ENCODE measurements around the gene CD4.

Gene CD4

DNA sequence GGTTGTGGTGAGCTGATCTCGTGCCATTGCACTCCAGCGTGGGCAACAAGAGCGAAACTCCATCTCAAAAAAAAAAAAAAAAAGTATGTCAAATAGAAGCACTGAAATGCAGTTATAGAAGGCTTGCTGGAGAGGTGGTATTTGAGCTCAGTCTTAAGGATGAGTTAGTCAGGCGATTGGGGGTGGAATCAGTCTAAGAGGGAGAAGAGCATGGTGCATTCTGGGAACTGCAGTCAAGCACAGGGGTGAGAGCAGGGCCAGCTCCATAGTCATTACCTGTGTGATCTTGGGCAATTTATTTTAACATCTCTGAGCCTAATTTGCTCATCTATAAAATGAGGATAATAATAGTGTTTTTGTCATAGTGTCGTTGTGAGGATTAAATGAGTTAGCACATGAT, 45.5 kb downstream of the CD4 start:
- H3K36me3 ChIP-seq = no peaks in the 10 kb centered on the region
- H3K27me3 ChIP-seq = peaks cover 12% of the 10 kb centered on the region
- H3K4me3 ChIP-seq (ENCODE audit: low read depth in 1 of 2, low read length in 1 of 2) = no peak overlapping the region
- H3K27ac ChIP-seq = no peak overlapping the region
- TF ChIP-seq, protein P1, sequence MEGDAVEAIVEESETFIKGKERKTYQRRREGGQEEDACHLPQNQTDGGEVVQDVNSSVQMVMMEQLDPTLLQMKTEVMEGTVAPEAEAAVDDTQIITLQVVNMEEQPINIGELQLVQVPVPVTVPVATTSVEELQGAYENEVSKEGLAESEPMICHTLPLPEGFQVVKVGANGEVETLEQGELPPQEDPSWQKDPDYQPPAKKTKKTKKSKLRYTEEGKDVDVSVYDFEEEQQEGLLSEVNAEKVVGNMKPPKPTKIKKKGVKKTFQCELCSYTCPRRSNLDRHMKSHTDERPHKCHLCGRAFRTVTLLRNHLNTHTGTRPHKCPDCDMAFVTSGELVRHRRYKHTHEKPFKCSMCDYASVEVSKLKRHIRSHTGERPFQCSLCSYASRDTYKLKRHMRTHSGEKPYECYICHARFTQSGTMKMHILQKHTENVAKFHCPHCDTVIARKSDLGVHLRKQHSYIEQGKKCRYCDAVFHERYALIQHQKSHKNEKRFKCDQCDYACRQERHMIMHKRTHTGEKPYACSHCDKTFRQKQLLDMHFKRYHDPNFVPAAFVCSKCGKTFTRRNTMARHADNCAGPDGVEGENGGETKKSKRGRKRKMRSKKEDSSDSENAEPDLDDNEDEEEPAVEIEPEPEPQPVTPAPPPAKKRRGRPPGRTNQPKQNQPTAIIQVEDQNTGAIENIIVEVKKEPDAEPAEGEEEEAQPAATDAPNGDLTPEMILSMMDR (IDR thresholded peaks at IDR 0.05) = no peak
- no peaks in the 10 kb centered on the region for H3K9me3 ChIP-seq
- H3K4me1 ChIP-seq (ENCODE audit: control insufficient read depth in 1 of 2, insufficient read depth in 1 of 2, low read depth in 1 of 2, low read length in 1 of 2) = peaks cover 3 to 4% of the 10 kb centered on the region in 2 experiments

DNA sequence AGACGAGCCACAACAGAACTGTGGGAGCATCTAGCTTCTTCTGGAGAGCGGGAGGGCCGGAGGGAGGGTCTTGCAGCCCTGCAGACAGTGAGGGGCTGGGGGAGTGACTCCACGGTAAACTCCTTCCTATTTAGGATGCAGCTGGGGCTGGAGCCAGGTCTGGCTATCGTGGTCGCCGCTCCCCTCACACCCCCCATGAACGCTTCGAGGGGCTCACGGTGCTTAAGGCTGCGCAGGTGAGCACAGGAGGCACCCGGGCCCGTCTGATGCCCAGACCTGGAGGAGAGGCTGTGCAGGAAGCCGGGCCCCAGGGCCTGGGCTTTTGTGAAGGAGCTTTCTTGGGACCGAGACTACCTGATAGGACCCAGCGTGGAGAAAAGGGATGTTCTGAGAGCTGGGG, 47.5 kb downstream of the CD4 start:
- Histone ChIP-seq H3K9me3 (no peaks in the 10 kb centered on the region), H3K4me1 (ENCODE audit: control insufficient read depth in 1 of 2, insufficient read depth in 1 of 2, low read depth in 1 of 2, low read length in 1 of 2) (peaks cover 16 to 18% of the 10 kb centered on the region in 2 experiments), H3K27ac (no peak overlapping the region), H3K27me3 (no peaks in the 10 kb centered on the region), H3K36me3 (no peaks in the 10 kb centered on the region), H3K4me3 (ENCODE audit: low read depth in 1 of 2, low read length in 1 of 2) (no peak overlapping the region)
- TF ChIP-seq, protein P1 (IDR thresholded peaks at IDR 0.05) = no peak

- Histone ChIP-seq H3K4me1 (ENCODE audit: control insufficient read depth in 1 of 2, insufficient read depth in 1 of 2, low read depth in 1 of 2, low read length in 1 of 2) (peaks cover 16 to 18% of the 10 kb centered on the region in 2 experiments), H3K27me3 (no peaks in the 10 kb centered on the region), H3K9me3 (no peaks in the 10 kb centered on the region), H3K27ac (no peak overlapping the region), H3K36me3 (no peaks in the 10 kb centered on the region), H3K4me3 (ENCODE audit: low read depth in 1 of 2, low read length in 1 of 2) (no peak overlapping the region)
- TF ChIP-seq, protein P1 (IDR thresholded peaks at IDR 0.05) = no peak
Observed at GRCh38 chr12:6837370-6838060, 48.2 kb downstream of the CD4 start.

DNA sequence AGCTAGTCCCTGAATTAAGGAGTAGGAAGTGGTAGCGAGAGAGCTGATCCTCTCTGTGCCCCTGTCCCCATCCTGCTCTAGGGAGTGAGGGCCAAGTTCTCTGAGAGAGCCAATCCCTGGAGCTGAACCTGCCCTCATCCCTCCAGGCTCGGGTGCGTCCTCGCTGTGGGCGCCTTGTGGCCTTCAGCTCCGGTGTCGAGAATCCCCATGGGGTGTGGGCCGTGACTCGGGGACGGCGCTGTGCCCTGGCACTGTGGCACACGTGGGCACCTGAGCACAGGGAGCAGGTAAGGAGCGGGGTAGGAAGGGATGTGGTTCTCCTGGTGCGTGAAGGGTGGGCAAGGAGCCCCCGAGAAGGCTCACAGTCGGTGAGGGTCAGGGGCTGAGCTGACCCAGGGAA, 49.5 kb downstream of the CD4 start:
- TF ChIP-seq, protein P1 (IDR thresholded peaks at IDR 0.05) = no peak
- Histone ChIP-seq H3K4me3 (ENCODE audit: low read depth in 1 of 2, low read length in 1 of 2) (no peak overlapping the region), H3K9me3 (no peaks in the 10 kb centered on the region), H3K36me3 (no peaks in the 10 kb centered on the region), H3K27me3 (no peaks in the 10 kb centered on the region), H3K4me1 (ENCODE audit: control insufficient read depth in 1 of 2, insufficient read depth in 1 of 2, low read depth in 1 of 2, low read length in 1 of 2) (peaks cover 16 to 18% of the 10 kb centered on the region in 2 experiments), H3K27ac (no peak overlapping the region)

DNA sequence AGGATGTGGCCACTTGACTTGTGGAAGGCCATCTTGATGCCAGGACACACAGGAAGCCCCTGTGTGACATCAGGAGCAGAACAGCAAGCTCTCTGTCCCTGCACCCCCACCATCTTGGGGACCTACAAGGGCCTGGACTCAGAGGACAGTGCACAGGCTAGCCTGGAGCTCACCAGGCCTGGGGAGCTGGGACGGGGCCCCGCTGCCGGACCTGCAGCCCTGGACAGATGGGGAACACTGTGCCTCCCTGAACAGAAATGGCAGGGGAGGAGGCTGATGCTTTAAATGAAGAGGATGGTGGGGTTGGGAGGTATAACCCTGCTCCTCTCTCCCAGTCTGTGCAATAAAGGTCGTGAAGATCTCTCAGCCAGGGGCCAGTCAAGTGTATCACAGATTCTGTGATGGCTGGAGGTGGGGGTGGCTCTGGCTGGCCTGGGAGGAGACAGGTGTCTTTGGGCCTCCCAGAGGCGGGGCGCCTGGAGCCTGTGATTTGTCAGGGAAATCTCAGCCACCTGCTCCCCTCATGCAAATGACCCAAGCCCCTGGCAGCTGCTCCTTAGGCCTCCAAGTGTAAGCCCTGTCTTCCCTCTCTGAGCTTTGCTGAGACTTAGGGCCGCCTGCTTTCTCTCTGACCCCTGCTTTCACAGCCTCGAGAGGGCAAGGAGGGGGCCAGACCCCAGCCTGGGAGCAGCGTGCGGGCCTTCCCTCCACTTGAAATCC, 50.3 kb downstream of the CD4 start:
- no peak overlapping the region for H3K4me3 ChIP-seq (ENCODE audit: low read depth in 1 of 2, low read length in 1 of 2)
- no peak overlapping the region for H3K27ac ChIP-seq
- H3K36me3 ChIP-seq = no peaks in the 10 kb centered on the region
- TF ChIP-seq, protein P1 (IDR thresholded peaks at IDR 0.05) = no peak
- peaks cover 16 to 18% of the 10 kb centered on the region in 2 experiments for H3K4me1 ChIP-seq (ENCODE audit: control insufficient read depth in 1 of 2, insufficient read depth in 1 of 2, low read depth in 1 of 2, low read length in 1 of 2)
- no peaks in the 10 kb centered on the region for H3K27me3 ChIP-seq
- H3K9me3 ChIP-seq = no peaks in the 10 kb centered on the region
